OCI-LY1 (cell line): ENCODE measurements around the gene PLEKHA7.

Experiments
- CTCF ChIP-seq: fragments of 200-600 bp; sonication (generic), shearing (Covaris generic); IDR thresholded peaks from 2 replicates; pipeline ENCODE4 v1.5.1; 2017; ENCODE audit warnings: mild to moderate bottlenecking, antibody characterized with exemption, low read length, moderate library complexity, mixed read lengths
- EZH2 ChIP-seq: fragments of 200-600 bp; sonication (generic), shearing (Covaris generic); IDR thresholded peaks from 2 replicates; pipeline ENCODE4 v1.8.0; 2017; ENCODE audit warnings: borderline replicate concordance, mixed run types, mild to moderate bottlenecking, antibody characterized with exemption, low read length, moderate library complexity, mixed read lengths

GRCh38 chr11:16844268-16844771 lies 169.9 kb downstream of the PLEKHA7 start:
- TF ChIP-seq CTCF, result no peak
- no peak for TF ChIP-seq EZH2
